HG03469 (cell line): ENCODE measurements around the gene ZDHHC1.
"Not testable (repeated sequence)": the region's sequence is repeated elsewhere in the genome, so short reads cannot be mapped to it uniquely, and the experiment has no call there.

ENCODE experiments used
- ATAC-seq: cut with Tn5 transposase; IDR thresholded peaks from one replicate; pipeline ENCODE4 v1.9.1; 2021; ENCODE audit warnings: mild to moderate bottlenecking, moderate library complexity, moderate number of reproducible peaks; ENCODE audit not compliant: unreplicated experiment

The ZDHHC1 gene

GRCh38 chr16:67431775-67432505 lies 15.7 kb upstream of the ZDHHC1 start:
- no peak for ATAC-seq

GRCh38 chr16:67430977-67431774 lies 14.9 kb upstream of the ZDHHC1 start, which contains the start of gene HSD11B2:
HSD11B2 (plus strand) TSS chr16:67431121; CDS start chr16:67431249, 128 bp downstream.
- no peak for ATAC-seq

DNA sequence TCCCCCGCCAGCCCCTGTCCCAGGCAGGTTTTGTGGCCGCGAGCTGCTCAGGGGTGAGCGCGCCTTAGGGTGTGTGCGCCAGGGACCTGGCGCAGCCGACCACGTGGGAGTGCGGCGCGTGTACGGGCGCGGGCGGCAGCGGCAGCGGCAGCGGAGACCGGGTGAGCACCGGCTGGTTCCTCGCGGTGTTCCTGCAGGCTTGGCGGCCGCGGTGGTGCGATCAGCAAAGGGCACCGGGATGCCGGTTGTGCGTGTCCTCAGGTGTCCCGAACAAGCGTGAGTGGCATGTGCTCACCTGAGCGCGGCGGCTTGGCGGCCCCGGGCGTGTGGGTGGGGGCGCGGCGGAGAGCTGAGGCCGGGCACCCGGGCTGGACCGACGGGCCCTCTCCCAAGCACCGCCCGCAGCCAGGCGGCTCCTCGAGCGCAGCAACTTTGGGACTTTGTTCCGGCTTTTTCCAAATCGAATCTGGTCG lies 14.3 kb upstream of the ZDHHC1 start:
- no peak for ATAC-seq

DNA sequence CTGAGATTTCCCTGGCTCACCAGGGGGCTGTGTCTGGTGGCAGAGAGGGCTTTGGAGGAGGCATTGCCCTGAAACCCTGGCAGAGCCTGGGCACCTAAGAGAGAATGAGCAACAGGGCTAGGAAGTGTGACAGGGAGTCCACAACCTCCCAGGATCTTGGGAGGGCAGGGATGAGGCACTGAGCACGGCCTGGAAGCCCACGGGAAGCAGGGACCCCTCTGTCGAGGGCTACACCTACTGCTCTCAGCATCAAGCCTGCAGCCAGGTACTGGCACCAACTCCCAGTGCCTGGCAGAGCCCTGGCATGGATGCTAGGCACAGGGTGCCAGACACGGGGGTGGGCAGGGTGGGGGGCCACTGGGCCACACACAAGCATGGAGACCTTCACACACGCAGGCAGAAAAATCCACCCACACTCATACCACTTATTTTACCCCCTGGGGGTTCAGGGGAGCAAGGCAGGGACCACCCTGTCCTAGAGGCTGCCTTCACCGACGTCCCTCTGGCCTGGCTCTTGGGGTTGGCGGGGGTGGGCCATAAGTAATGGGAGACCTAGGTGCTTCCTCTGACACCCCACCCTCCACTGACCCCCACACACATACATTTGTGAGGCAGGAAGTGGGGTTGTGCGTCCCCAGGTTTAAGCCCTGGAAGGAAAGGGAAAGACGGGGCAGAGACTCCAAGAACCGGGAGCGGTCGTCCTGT lies 13.7 kb upstream of the ZDHHC1 start:
- no peak for ATAC-seq

- ATAC-seq = no peak
Observed at GRCh38 chr16:67429053-67429798, 12.9 kb upstream of the ZDHHC1 start.

DNA sequence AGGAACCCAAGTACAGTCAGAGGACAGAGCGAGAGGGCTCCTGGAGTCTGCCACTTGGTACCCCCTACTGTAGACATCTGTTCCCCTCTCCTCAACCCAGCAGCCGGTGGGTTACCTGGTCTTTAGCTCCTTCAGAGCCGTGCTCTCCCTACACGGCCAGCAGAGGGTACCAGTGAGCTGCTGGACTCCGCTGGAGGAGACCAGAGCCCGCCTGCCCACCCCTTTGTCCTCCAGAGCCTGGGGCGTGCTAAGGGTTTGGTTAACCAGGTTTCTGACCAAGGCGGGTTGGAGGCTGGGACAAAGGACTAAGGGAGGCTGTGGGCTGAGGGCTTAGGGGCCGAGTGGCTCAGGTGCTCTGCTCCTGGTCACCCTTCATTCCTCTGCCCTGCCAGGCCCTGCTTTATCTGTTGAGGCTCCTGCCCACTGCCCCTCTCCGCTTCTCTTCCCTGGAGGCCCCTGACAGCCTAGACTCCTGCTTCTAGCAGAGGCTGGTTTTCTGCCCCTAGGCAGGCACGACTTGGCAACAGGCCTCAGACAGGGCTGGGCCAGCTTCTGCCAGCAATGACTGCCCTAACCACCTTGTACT lies 12.0 kb upstream of the ZDHHC1 start:
- no peak for ATAC-seq

- ATAC-seq = no peak
Observed at GRCh38 chr16:67426950-67427349, 10.7 kb upstream of the ZDHHC1 start.

- no peak for ATAC-seq
Observed at GRCh38 chr16:67426022-67426421, 9.7 kb upstream of the ZDHHC1 start.

GRCh38 chr16:67425580-67425979 lies 9.3 kb upstream of the ZDHHC1 start:
- ATAC-seq = no peak

- no peak for ATAC-seq
Observed at GRCh38 chr16:67425061-67425460, 8.8 kb upstream of the ZDHHC1 start.

DNA sequence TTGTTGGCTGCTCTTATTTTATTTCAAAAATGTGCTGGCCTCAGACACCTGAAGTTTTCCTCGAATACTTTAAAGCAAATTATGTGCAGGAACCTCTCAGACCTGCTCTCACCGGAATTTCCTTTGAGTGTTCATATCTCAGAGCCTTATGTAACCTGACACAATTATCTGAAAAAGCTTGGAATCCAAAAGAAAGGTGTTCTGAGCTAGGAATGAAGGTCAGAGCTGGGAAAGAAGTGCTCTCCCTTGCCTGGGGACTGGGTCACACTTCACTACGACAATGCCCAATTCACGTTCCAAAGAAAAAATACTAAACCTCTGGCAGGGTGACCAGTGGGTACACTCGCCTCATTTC lies 8.0 kb upstream of the ZDHHC1 start:
- no peak for ATAC-seq

DNA sequence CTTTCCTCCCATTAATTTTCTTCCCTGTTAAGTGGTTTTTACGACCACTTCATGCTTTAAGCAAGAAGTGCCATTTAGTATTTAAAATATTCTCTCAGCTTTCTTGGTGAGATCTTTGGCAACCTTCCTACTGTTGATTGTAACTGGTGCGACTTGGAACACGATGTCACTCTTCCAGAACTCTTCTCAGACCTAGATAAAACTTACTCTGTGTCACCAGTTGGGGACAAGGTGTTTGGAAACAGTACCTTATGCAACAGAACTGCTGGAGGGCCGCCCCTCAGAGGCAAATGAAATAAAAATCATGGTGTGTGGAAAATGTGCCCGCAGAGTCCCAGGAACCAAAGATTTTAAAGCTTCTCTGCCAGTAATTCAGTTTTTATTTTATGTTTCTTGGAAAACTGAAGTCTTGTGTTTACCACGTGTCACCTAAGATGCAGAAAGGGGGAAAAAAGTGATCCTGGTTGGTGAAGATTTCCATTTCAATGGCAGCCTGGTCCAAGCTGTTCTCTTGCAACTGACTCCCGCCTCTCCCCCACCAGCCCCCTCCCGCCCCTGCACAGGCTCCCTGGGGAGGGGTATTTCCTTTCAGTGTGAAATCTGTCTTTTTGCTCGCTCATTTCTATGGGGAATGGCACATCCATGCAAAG lies 7.5 kb upstream of the ZDHHC1 start:
- no peak for ATAC-seq

DNA sequence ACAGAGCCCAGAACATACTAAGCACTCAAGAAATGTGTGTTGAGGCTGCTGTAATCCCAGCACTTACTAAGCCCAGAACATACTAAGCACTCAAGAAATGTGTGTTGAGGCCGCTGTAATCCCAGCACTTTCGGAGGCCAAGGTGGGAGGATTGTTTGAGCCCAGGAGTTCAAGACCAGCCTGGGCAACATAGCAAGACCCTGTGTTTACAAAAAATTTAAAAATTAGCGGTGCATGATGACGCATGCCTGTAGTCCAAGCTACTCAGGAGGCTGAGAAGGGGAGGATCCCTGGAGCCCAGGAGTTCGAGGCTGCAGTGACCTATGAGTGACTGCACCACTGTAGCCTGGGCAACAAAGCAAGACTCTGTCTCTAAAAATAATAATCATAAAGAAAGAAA lies 6.7 kb upstream of the ZDHHC1 start:
- no peak for ATAC-seq

GRCh38 chr16:67421030-67421429 lies 4.8 kb upstream of the ZDHHC1 start:
- no peak for ATAC-seq

GRCh38 chr16:67419931-67420330 lies 3.7 kb upstream of the ZDHHC1 start:
- no peak for ATAC-seq

DNA sequence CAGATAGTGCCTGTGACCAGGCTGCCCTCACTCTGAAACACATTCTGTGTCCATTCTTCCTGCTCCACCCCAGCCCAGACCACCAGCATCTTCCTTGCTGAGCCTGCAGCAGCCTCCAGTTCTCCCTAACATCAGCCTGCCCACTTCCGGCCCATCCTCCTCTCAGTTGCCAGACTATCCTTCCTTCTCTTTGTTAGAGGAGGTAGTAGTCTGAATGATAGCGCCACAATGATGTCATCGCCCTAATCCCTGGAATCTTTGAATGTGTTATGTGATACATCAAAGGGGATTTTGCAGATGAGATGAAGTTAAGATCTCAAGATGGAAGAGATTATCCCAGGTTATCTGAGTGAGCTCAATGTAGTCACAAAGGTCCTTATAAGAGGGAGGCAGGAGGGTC lies 3.2 kb upstream of the ZDHHC1 start:
- no peak for ATAC-seq

- no peak for ATAC-seq
Observed at GRCh38 chr16:67417333-67418061, 1.2 kb upstream of the ZDHHC1 start.

DNA sequence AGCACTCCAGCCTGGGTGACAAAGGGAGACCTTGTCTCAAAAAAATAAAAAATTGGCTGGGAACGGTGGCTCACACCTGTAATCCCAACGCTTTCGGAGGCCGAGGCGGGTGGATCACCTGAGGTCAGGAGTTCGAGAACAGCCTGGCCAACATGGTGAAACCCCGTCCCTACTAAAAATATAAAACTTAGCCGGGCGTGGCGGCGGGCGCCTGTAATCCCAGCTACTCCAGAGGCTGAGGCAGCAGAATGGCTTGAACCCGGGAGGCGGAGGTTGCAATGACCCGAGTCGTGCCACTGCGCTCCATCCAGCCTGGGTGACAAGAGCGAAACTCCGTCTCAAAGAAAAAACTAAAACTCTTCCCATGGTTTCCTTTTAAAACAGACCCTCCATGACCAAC lies 856 bp downstream of the ZDHHC1 start:
- not testable (repeated sequence) for ATAC-seq
